ENCODE data around the gene SSR2. TPM values are rescaled to one million over a fixed set of nuclear protein-coding genes. Genes with fewer than 3 reads are reported as not detected.

SSR2 gene
- total RNA-seq, 2 donors from 2014 or later = 193 to 234 TPM

DNA sequence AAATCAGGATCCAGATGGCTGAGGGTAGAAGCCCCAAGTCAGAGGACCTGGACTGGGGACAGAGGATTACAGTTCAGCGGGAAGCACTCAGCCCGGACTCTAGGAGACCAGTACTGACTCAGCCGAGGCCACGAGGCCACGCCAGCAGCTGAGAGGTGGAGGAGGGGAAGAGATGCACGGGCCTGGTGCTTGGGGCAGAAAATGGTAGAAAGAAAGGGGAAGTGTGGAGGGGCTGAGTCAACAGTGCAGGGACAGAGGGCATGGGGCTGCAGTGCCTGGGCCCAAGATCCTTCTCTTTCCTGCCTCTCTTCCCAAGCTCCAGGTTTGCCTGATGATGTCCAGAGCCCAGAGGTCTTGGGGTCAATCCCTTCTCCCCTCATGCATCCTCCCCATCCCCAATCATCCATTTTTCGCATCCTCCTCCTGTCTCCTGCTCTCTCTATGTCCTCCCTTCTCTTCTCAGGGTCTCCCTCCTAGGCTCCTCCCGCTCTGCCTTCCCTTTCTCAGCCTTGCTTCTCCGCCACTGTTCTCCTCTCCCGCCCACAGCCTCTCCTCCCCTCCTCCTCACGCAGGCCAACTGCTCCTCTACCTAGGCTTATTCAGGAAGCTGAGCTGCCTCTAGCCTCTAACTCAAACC lies 50.1 kb downstream of the SSR2 start:
- Mint-ChIP-seq H3K4me3 (peak overlapping the region; percentile 67 to 76), H3K27ac (peak overlapping the region; percentile 82), H3K36me3 (ENCODE audit: insufficient read depth in 2 of 2) (peaks cover 11 to 33% of the 10 kb centered on the region in 2 donors), H3K4me1 (ENCODE audit: low read depth) (peaks cover 95% of the 10 kb centered on the region), H3K9me3 (no peaks in the 10 kb centered on the region), H3K27me3 (ENCODE audit: low read depth) (no peaks in the 10 kb centered on the region)
- ATAC-seq (replicated peaks in 1 of 2) (peak; percentile 81 to 83), DNase-seq (peak; percentile 47 to 50)

DNA sequence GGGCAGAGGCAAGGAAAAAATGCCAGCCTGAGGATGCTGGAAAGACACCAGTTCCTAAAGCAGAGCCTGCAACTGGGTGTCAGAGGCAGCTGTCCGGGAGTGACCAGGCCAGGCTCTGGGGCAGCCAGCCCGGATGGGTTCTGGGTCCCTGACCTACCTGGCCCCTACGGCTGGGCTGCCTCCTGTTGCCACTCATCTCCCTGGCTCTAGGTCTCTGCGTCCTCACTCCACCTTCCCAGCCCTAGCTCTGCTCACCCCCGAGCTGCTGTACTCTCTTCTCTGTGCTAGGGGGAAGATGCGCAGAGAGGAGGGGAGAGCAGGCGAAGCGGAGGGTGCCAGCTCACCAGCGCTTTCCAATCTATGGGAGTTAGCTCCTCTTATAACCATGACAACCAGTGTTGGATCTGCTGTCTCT lies 51.4 kb downstream of the SSR2 start:
- Mint-ChIP-seq H3K36me3 (ENCODE audit: insufficient read depth in 2 of 2) (peaks cover 10 to 40% of the 10 kb centered on the region in 2 donors), H3K4me1 (ENCODE audit: low read depth) (peaks cover 83% of the 10 kb centered on the region), H3K9me3 (no peaks in the 10 kb centered on the region), H3K27me3 (ENCODE audit: low read depth) (no peaks in the 10 kb centered on the region), H3K27ac (peak overlapping the region; percentile 97), H3K4me3 (peak overlapping the region; percentile 67 to 76)
- no peak for ATAC-seq (replicated peaks in 1 of 2)
- no peak for DNase-seq

DNA sequence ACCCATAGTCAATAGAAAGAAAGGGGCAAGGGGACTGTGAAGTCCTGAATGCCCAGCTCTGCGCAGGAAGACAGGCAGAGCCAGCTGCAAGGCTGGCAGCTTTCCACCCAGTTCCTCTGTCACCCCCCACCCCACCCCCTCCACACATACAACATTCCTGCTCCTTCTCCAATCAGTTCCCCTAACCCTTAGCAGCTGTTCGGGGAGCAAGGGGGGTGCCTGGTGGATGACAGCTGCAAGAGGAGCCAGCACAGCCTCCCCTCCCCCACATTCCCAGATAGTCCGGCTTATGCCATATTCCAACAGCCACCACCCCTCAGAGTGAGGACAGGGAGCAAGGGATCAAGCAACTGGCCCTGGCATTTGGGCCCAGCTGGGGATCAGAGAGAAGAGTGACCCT lies 52.1 kb downstream of the SSR2 start:
- ATAC-seq (replicated peaks in 1 of 2) (no peak), DNase-seq (no peak)
- Mint-ChIP-seq H3K27ac (peak overlapping the region; percentile 97), H3K36me3 (ENCODE audit: insufficient read depth in 2 of 2) (peaks cover 10 to 40% of the 10 kb centered on the region in 2 donors), H3K27me3 (ENCODE audit: low read depth) (no peaks in the 10 kb centered on the region), H3K4me3 (peak overlapping the region; percentile 23 to 52), H3K4me1 (ENCODE audit: low read depth) (peaks cover 77% of the 10 kb centered on the region), H3K9me3 (no peaks in the 10 kb centered on the region)

DNA sequence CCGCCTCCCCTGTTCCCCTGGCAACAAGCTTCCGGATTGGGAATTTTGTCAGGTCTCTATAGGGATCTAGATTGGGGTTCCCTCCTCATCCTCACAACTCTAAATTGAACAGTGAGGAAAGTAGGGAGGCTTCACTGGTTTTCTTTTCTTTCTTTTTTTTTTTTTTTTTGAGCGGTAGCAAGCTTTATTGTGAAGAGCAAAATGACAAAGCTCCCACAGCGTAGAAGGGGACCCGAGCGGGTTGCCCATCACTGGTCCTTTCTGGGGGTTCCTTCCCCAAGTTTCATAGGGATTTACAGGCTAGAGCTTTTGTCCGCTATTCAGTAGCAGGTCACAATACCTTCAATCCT lies 52.7 kb downstream of the SSR2 start:
- DNase-seq = no peak
- no peak for ATAC-seq (replicated peaks in 1 of 2)
- H3K9me3 Mint-ChIP-seq = no peaks in the 10 kb centered on the region
- peaks cover 70% of the 10 kb centered on the region for H3K4me1 Mint-ChIP-seq (ENCODE audit: low read depth)
- peaks cover 10 to 36% of the 10 kb centered on the region in 2 donors for H3K36me3 Mint-ChIP-seq (ENCODE audit: insufficient read depth in 2 of 2)
- peak overlapping the region; percentile 97 for H3K27ac Mint-ChIP-seq
- no peaks in the 10 kb centered on the region for H3K27me3 Mint-ChIP-seq (ENCODE audit: low read depth)
- peak overlapping the region; percentile 23 to 52 for H3K4me3 Mint-ChIP-seq

DNA sequence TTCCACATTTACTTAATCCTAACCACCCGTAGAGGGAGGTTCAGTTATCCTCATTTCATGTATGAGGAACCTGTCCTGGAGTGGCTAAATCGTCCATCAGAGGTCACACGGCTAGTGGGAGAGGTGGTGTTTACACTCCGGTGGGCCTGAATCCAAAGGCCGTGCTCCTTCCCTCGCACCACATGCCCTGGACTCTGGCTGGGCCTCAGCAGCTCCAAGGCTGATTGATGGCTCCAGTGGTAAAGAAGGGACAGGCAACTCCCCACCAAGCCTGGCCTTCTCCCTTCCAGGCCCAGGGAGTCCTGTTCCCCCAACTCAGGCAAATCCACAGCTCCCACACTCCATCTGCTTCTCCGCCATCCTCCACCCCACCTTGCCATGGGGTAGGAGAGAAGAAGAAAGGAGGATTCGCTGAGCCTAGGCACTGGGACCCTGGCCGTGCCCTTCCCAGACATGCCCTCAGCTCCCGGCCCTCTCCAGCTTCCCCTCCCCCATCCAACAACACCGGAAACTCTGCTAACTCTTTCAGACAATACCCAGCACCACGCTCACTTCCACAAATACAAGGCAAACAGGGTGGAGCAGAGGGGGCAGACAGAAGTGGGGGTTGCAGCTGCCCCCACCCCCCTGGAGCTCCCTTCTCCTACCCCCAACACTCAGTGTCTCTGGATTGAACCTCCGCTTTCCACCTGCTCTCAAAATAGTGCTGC lies 53.3 kb downstream of the SSR2 start:
- Mint-ChIP-seq H3K4me3 (peak overlapping the region; percentile 23 to 49), H3K4me1 (ENCODE audit: low read depth) (peaks cover 65% of the 10 kb centered on the region), H3K27ac (peak overlapping the region; percentile 97), H3K9me3 (no peaks in the 10 kb centered on the region), H3K27me3 (ENCODE audit: low read depth) (no peaks in the 10 kb centered on the region), H3K36me3 (ENCODE audit: insufficient read depth in 2 of 2) (peaks cover 13 to 35% of the 10 kb centered on the region in 2 donors)
- DNase-seq (no peak), ATAC-seq (replicated peaks in 1 of 2) (no peak)

DNA sequence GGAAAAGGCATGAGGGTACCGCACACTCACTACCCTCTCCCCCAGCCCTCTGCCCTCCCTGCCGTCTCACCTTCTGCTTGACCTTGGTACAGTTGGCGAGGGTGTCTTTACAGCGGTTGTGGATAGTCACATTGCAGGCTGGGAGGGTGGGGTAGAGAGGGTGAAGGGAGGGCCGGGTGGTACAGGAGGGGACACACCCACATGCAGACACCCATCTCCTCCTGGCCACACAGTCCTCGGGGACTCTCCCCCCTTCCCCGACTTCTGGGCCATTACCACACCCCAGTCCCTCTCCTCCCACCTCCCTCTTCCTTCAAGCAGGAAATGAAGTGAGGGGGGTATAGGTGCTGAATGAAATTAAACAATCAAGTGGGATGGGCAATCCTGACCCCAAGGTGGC lies 54.0 kb downstream of the SSR2 start:
- no peak for ATAC-seq (replicated peaks in 1 of 2)
- Mint-ChIP-seq H3K4me1 (ENCODE audit: low read depth) (peaks cover 62% of the 10 kb centered on the region), H3K9me3 (no peaks in the 10 kb centered on the region), H3K4me3 (no peak overlapping the region), H3K36me3 (ENCODE audit: insufficient read depth in 2 of 2) (peaks cover 13 to 40% of the 10 kb centered on the region in 2 donors), H3K27me3 (ENCODE audit: low read depth) (no peaks in the 10 kb centered on the region), H3K27ac (peak overlapping the region; percentile 97)
- no peak for DNase-seq

DNA sequence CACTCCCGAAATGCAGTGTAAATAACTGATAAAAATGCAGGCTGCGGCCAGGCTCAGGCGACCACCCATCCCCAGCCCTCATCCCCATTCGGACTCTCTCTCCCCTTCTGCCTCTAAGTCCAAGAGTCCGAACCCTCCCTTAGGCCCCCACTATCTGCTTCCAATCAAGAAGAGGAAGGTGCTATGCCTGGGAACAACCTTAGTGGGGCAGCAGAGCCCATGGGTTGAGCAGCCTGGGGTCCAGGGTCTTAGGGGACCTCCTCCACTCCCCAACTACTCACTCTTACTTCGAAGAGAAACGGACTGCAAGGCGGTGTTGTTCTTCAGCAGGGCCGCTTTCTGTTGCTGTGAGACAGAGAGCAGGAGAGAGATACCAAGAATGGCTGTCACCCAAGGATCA lies 54.6 kb downstream of the SSR2 start:
- Mint-ChIP-seq H3K27ac (peak overlapping the region; percentile 61), H3K4me1 (ENCODE audit: low read depth) (peaks cover 58% of the 10 kb centered on the region), H3K27me3 (ENCODE audit: low read depth) (no peaks in the 10 kb centered on the region), H3K9me3 (no peaks in the 10 kb centered on the region), H3K36me3 (ENCODE audit: insufficient read depth in 2 of 2) (peaks cover 13 to 41% of the 10 kb centered on the region in 2 donors), H3K4me3 (no peak overlapping the region)
- ATAC-seq (replicated peaks in 1 of 2) = no peak
- DNase-seq = no peak

DNA sequence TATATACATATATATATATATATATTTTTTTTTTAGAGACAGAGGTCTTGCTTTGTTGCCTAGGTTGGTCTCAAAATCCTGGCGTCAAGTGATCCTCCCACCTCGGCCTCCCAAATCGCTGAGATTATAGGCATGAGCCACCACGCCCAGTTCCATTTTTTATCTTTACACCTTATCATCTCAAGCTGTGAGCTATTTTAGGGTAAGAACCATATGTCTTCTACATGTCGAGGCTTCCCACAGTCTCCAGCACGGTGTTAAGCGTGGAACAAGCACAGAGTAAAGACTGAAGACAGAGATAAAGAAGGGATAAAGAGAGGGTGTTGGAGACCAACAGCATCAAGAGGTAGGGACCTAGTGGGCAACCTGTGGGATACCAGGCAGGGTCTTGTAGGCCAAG lies 56.6 kb downstream of the SSR2 start:
- Mint-ChIP-seq H3K9me3 (no peaks in the 10 kb centered on the region), H3K27me3 (ENCODE audit: low read depth) (no peaks in the 10 kb centered on the region), H3K27ac (no peak overlapping the region), H3K4me1 (ENCODE audit: low read depth) (peaks cover 39% of the 10 kb centered on the region), H3K4me3 (no peak overlapping the region), H3K36me3 (ENCODE audit: insufficient read depth in 2 of 2) (peaks cover 12 to 45% of the 10 kb centered on the region in 2 donors)
- no peak for ATAC-seq (replicated peaks in 1 of 2)
- DNase-seq = no peak

DNA sequence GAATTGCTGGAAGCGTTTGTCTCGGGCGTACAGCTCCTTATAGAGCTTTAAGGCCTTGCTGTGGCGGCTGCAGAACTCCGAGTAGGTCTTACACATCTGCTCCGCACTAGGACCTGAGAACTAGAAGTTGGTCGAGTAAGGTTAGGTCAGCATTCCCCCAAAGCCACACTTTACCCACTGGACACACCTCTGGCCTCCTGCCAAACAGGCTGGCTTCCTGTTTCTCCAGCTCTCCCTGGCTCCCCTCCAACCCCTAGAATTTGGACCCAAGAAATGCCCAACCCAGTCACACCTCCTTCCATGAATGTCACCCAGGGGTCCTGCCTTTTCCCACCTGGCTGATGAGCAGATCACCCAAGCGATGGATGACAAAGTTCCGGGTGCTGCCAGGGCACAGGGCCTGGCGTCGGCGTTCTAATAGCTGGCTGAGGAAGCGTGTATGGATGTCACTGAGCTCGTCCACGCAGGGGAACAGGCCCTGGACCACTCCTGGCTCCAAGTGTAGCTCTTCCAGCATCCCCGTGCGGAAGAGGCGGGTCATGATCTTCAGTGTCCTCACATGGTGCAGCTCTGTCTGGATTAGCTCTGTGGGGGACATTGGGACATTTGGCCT lies 58.0 kb downstream of the SSR2 start:
- Mint-ChIP-seq H3K27me3 (ENCODE audit: low read depth) (no peaks in the 10 kb centered on the region), H3K36me3 (ENCODE audit: insufficient read depth in 2 of 2) (peaks cover 7 to 35% of the 10 kb centered on the region in 2 donors), H3K27ac (no peak overlapping the region), H3K9me3 (no peaks in the 10 kb centered on the region), H3K4me3 (no peak overlapping the region), H3K4me1 (ENCODE audit: low read depth) (peaks cover 24% of the 10 kb centered on the region)
- DNase-seq = no peak
- no peak for ATAC-seq (replicated peaks in 1 of 2)

DNA sequence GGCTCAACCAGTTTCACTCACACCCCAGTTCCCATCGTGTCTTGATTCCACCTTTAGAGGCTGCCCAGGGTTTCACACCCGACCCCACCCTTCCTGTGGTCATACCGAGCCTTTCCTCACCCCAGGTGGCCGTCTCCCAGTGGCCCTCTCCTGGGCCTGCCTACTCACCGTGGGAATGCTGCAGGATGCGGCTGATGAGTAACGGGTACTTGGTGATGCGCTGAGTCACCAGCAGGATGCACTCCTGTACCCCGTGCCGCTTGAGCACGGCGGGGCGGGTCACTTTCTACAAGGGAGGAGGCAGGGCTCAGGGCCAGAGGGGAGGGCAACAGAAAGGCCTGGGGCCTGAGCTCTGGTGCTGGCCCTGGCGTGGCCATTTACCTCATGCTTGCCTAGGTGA lies 58.8 kb downstream of the SSR2 start:
- Mint-ChIP-seq H3K4me1 (ENCODE audit: low read depth) (peaks cover 16% of the 10 kb centered on the region), H3K9me3 (no peaks in the 10 kb centered on the region), H3K27ac (peak overlapping the region; percentile 48), H3K4me3 (no peak overlapping the region), H3K27me3 (ENCODE audit: low read depth) (no peaks in the 10 kb centered on the region), H3K36me3 (ENCODE audit: insufficient read depth in 2 of 2) (peaks cover 7 to 41% of the 10 kb centered on the region in 2 donors)
- ATAC-seq (replicated peaks in 1 of 2) (peak in 1 of 2 donors; percentile 54), DNase-seq (no peak)

DNA sequence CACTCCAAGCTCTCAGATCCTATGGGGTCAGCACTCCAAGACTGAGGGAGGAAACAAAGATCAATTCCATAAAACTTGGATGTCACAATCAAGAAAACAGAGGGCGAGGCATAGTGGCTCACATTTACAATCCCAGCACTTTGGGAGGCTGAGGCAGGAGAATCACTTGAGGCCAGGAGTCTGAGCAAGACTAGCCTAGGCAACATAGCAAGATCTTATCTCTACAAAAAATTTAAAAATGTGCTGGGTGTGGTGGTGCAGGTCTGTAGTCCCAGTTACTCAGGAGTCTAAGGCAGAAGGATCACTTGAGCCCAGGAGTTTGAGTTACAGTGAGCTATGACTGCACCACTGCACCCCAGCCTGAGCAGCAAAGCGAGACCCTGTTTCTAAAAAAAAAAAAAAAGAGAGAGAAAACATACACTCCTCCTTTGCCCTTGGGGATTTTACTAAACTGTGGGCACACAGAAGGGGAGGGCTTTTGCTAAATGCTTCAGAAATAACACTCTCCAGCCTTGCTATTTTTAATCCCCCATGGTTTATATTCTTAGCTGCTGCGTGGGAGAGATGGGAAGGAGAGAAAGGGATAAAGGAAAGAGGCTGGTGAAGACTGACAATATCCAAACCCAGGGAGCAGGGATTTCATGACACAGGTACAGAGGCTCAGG lies 60.5 kb downstream of the SSR2 start:
- no peak for ATAC-seq (replicated peaks in 1 of 2)
- Mint-ChIP-seq H3K27ac (peak overlapping the region; percentile 68), H3K36me3 (ENCODE audit: insufficient read depth in 2 of 2) (peaks cover 5 to 33% of the 10 kb centered on the region in 2 donors)

More for the DNA sequence above, 60.5 kb downstream of the SSR2 start:
- DNase-seq = no peak
- Mint-ChIP-seq H3K27me3 (ENCODE audit: low read depth) (no peaks in the 10 kb centered on the region), H3K9me3 (no peaks in the 10 kb centered on the region), H3K4me3 (no peak overlapping the region), H3K4me1 (ENCODE audit: low read depth) (peaks cover 7% of the 10 kb centered on the region)

Measured in activated T-cell treated with anti-CD3 and anti-CD28 coated beads, Interleukin-2, amount 50 U/mL, for 72 hours (primary cell).